Calu3 (cell line): ENCODE measurements around the gene PNMA6E. TPM values are rescaled to one million over a fixed set of nuclear protein-coding genes. Genes with fewer than 3 reads are reported as not detected.

Experiments
- BruUV-seq: library from RNA; stranded (reverse); fragments of 400-500 nt; replicated peaks from 2 replicates; lab custom pipeline; 2021; lab: Mats Ljungman, UMichigan
- CTCF ChIA-PET: fragments of 300-600 bp; sonication (Branson Sonifier 250); formaldehyde crosslinking; loops from one replicate; lab custom pipeline; 2022; ENCODE audit warnings: antibody characterized with exemption; lab: Charles Lee
- DNase-seq: peaks from one replicate; pipeline ENCODE4 v3.0.0; 2022
- H3K27ac Mint-ChIP-seq: one replicate; pipeline ENCODE4 v1.8.0; 2022; ENCODE audit warnings: mixed read lengths; ENCODE audit not compliant: unreplicated experiment
- H3K27me3 Mint-ChIP-seq: one replicate; pipeline ENCODE4 v1.8.0; 2022; ENCODE audit warnings: mixed read lengths; ENCODE audit not compliant: unreplicated experiment
- H3K36me3 Mint-ChIP-seq: one replicate; pipeline ENCODE4 v1.8.0; 2022; ENCODE audit warnings: mild to moderate bottlenecking, moderate library complexity, mixed read lengths; ENCODE audit not compliant: insufficient read depth, unreplicated experiment
- H3K4me1 Mint-ChIP-seq: one replicate; pipeline ENCODE4 v1.8.0; 2022; ENCODE audit warnings: mild to moderate bottlenecking, low read depth, mixed read lengths; ENCODE audit not compliant: unreplicated experiment
- H3K4me3 Mint-ChIP-seq: one replicate; pipeline ENCODE4 v1.8.0; 2022; ENCODE audit warnings: mild to moderate bottlenecking, low read depth, moderate library complexity, mixed read lengths; ENCODE audit not compliant: unreplicated experiment
- H3K9me3 Mint-ChIP-seq: one replicate; pipeline ENCODE4 v1.8.0; 2022; ENCODE audit warnings: low read depth, mixed read lengths; ENCODE audit not compliant: unreplicated experiment
- CTCF ChIP-seq: fragments of 200-600 bp; IDR thresholded peaks from one replicate; pipeline ENCODE4 v1.8.0; 2022; ENCODE audit warnings: antibody characterized with exemption; ENCODE audit not compliant: unreplicated experiment
- intact Hi-C: fragments of 100-400 bp; cut with micrococcal nuclease; formaldehyde crosslinking; loops from one replicate; pipeline ENCODE4 v1.10.0; 2022; ENCODE audit not compliant: unreplicated experiment
- total RNA-seq: library from RNA; stranded (reverse); gene quantifications from 2 replicates; pipeline ENCODE4 v1.2.3, GENCODE V29; 2022

The PNMA6E gene
- total RNA-seq, 1 experiment from 2014 or later, result not detected

- no peak for DNase-seq
- TF ChIP-seq CTCF, result no peak
- Mint-ChIP-seq H3K4me3 (no peak overlapping the region), H3K36me3 (no peaks in the 10 kb centered on the region), H3K27ac (no peak overlapping the region), H3K4me1 (no peaks in the 10 kb centered on the region), H3K27me3 (peaks cover 24% of the 10 kb centered on the region), H3K9me3 (no peaks in the 10 kb centered on the region)
- BruUV-seq, result no TSS peak
- CTCF ChIA-PET, result no interaction called here
- intact Hi-C loops, result no loop called here
These were observed 16.8 kb downstream of the PNMA6E start for GRCh38 chrX:153384390-153384789.

GRCh38 chrX:153382563-153383482, 18.3 kb downstream of the PNMA6E start:
- TF ChIP-seq CTCF, result no peak
- Mint-ChIP-seq H3K36me3 (no peaks in the 10 kb centered on the region), H3K9me3 (no peaks in the 10 kb centered on the region), H3K27me3 (peaks cover 34% of the 10 kb centered on the region), H3K27ac (no peak overlapping the region), H3K4me3 (no peak overlapping the region), H3K4me1 (no peaks in the 10 kb centered on the region)
- CTCF ChIA-PET, result interaction anchor here (1.0 kb wide), 1 partner anchor 350 kb away, joined by 3 read pairs; no protein-coding TSS in a partner anchor
- no peak for DNase-seq
- intact Hi-C loops, result no loop called here
- no TSS peak for BruUV-seq

GRCh38 chrX:153381684-153382532, 19.2 kb downstream of the PNMA6E start:
- no peak for TF ChIP-seq CTCF
- no peaks in the 10 kb centered on the region for H3K4me1 Mint-ChIP-seq
- intact Hi-C loops, result no loop called here
- H3K9me3 Mint-ChIP-seq, result no peaks in the 10 kb centered on the region
- no peak overlapping the region for H3K27ac Mint-ChIP-seq
- H3K36me3 Mint-ChIP-seq, result no peaks in the 10 kb centered on the region
- no TSS peak for BruUV-seq
- CTCF ChIA-PET, result interaction anchor here (1.0 kb wide), 1 partner anchor 349 kb away, joined by 3 read pairs; no protein-coding TSS in a partner anchor
- H3K27me3 Mint-ChIP-seq, result peaks cover 42% of the 10 kb centered on the region
- H3K4me3 Mint-ChIP-seq, result no peak overlapping the region
- DNase-seq, result peak; percentile 37

- CTCF ChIA-PET, result no interaction called here
- BruUV-seq, result no TSS peak
These were observed 20.5 kb downstream of the PNMA6E start for GRCh38 chrX:153380691-153381090.

More at GRCh38 chrX:153380691-153381090, 20.5 kb downstream of the PNMA6E start:
- Mint-ChIP-seq H3K4me1 (no peaks in the 10 kb centered on the region), H3K27me3 (peaks cover 42% of the 10 kb centered on the region), H3K4me3 (no peak overlapping the region), H3K27ac (no peak overlapping the region), H3K9me3 (no peaks in the 10 kb centered on the region), H3K36me3 (no peaks in the 10 kb centered on the region)
- DNase-seq, result no peak
- TF ChIP-seq CTCF, result no peak
- intact Hi-C loops, result no loop called here
